Tongue (tissue), 2 donors: Measurements from ENCODE around the gene CTNNA2. TPM values are rescaled to one million over a fixed set of nuclear protein-coding genes. Genes with fewer than 3 reads are reported as not detected.

Source experiments
- DNase-seq: peaks from one replicate; pipeline ENCODE4 v3.0.0-alpha.2; 2015
- total RNA-seq: library from RNA; depleted of rRNA; stranded (reverse); fragments of >200 nt; gene quantifications from one replicate; pipeline ENCODE4 v1.2.3, GENCODE V29; 2014

CTNNA2 gene
- total RNA-seq, 1 donor from 2014 or later: 0.92 TPM

- DNase-seq: no peak
Measured at GRCh38 chr2:80222644-80223043, 709.8 kb downstream of the CTNNA2 start.

GRCh38 chr2:80231421-80231820 lies 718.6 kb downstream of the CTNNA2 start:
- no peak for DNase-seq

- DNase-seq: no peak
Measured at GRCh38 chr2:80233333-80233732, 720.5 kb downstream of the CTNNA2 start.

- peak; percentile 13 for DNase-seq
Measured at GRCh38 chr2:80238692-80239469, 726.0 kb downstream of the CTNNA2 start.

GRCh38 chr2:80242355-80242910 lies 729.6 kb downstream of the CTNNA2 start:
- DNase-seq: no peak

- no peak for DNase-seq
Measured at GRCh38 chr2:80244905-80245584, 732.2 kb downstream of the CTNNA2 start.

- DNase-seq: no peak
Measured at GRCh38 chr2:80246534-80246933, 733.7 kb downstream of the CTNNA2 start.

GRCh38 chr2:80247339-80247738 lies 734.5 kb downstream of the CTNNA2 start:
- DNase-seq: no peak

GRCh38 chr2:80248146-80248545 lies 735.3 kb downstream of the CTNNA2 start:
- DNase-seq: no peak

GRCh38 chr2:80252294-80252986 lies 739.6 kb downstream of the CTNNA2 start:
- DNase-seq: no peak

GRCh38 chr2:80255918-80256781 lies 743.3 kb downstream of the CTNNA2 start:
- no peak for DNase-seq

GRCh38 chr2:80256782-80257167 lies 743.9 kb downstream of the CTNNA2 start:
- no peak for DNase-seq

GRCh38 chr2:80257450-80257849 lies 744.6 kb downstream of the CTNNA2 start:
- no peak for DNase-seq

- peak; percentile 13 for DNase-seq
Measured at GRCh38 chr2:80258341-80258740, 745.5 kb downstream of the CTNNA2 start.

- no peak for DNase-seq
Measured at GRCh38 chr2:80258793-80259192, 745.9 kb downstream of the CTNNA2 start.

- no peak for DNase-seq
Measured at GRCh38 chr2:80259292-80259691, 746.4 kb downstream of the CTNNA2 start.

GRCh38 chr2:80266231-80266630 lies 753.4 kb downstream of the CTNNA2 start:
- no peak for DNase-seq

GRCh38 chr2:80269806-80270205 lies 757.0 kb downstream of the CTNNA2 start:
- no peak for DNase-seq

- no peak for DNase-seq
Measured at GRCh38 chr2:80280598-80280997, 767.7 kb downstream of the CTNNA2 start.

GRCh38 chr2:80281049-80281448 lies 768.2 kb downstream of the CTNNA2 start:
- no peak for DNase-seq

- DNase-seq: peak; percentile 77
Measured at GRCh38 chr2:80288576-80288975, 775.7 kb downstream of the CTNNA2 start.

- peak; percentile 38 for DNase-seq
Measured at GRCh38 chr2:80291656-80292055, 778.8 kb downstream of the CTNNA2 start.
